Neutrophil (primary cell): Measurements from ENCODE around the gene HS1BP3.

Source experiments
- H3K27ac ChIP-seq: fragments of 200-600 bp; sonication (generic); 2 replicates; pipeline ENCODE4 v1.5.1; 2016; ENCODE audit warnings: mild to moderate bottlenecking, moderate library complexity
- H3K27me3 ChIP-seq: fragments of 200-600 bp; sonication (generic); 2 replicates; pipeline ENCODE4 v1.6.0; 2016; ENCODE audit warnings: mild to moderate bottlenecking
- H3K36me3 ChIP-seq: fragments of 200-600 bp; sonication (generic); 2 replicates; pipeline ENCODE4 v1.5.1; 2017
- H3K4me1 ChIP-seq, 2 experiments: fragments of 200-600 bp in 1 of 2; sonication (generic) in 1 of 2; 1 replicate in 1 of 2; 2 replicates in 1 of 2; pipeline versions ENCODE4 v1.5.1 to v1.6.1; 2013 to 2016; ENCODE audit warnings: low read depth in 1 of 2, low read length in 1 of 2, mild to moderate bottlenecking in 1 of 2, moderate library complexity in 1 of 2; ENCODE audit not compliant: control insufficient read depth in 1 of 2, insufficient read depth in 1 of 2
- H3K4me3 ChIP-seq, 2 experiments: fragments of 200-600 bp in 1 of 2; sonication (generic) in 1 of 2; 1 replicate in 1 of 2; 2 replicates in 1 of 2; pipeline ENCODE4 v1.5.1; 2013 to 2016; ENCODE audit warnings: low read depth in 1 of 2, low read length in 1 of 2, mild to moderate bottlenecking in 1 of 2, moderate library complexity in 1 of 2
- H3K9me3 ChIP-seq: fragments of 200-600 bp; sonication (generic); 2 replicates; pipeline ENCODE4 v1.5.1; 2016
- CTCF ChIP-seq: fragments of 200-600 bp; sonication (generic); IDR thresholded peaks from 2 replicates; pipeline ENCODE4 v1.5.1; 2016; ENCODE audit warnings: antibody characterized with exemption

The HS1BP3 gene

DNA sequence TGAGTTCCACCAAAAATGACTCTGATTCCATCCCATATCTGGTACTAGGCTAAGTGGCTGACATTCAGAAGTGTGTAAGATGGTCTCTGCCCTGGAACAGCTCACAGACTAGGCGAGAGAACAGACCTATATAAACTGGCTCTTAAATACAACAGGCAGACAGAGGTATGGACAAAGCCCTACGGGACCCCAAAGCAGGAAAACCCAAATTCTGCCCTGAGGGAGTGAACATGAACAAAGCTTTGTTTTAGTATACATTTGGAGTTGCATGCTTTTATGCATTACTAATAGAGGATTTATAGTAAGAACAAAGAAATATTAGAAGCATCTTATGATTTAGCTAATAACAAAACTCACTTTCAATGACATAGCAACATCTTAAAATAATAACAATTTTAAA, 41.2 kb upstream of the HS1BP3 start:
- Histone ChIP-seq H3K4me3 (no peak overlapping the region), H3K27me3 (no peaks in the 10 kb centered on the region), H3K9me3 (no peaks in the 10 kb centered on the region), H3K27ac (no peak overlapping the region), H3K36me3 (no peaks in the 10 kb centered on the region), H3K4me1 (no peaks in the 10 kb centered on the region)
- no peak for TF ChIP-seq CTCF

- no peak overlapping the region for H3K27ac ChIP-seq
- no peaks in the 10 kb centered on the region for H3K4me1 ChIP-seq
- H3K27me3 ChIP-seq: no peaks in the 10 kb centered on the region
- H3K9me3 ChIP-seq: no peaks in the 10 kb centered on the region
- no peak for TF ChIP-seq CTCF
- H3K36me3 ChIP-seq: no peaks in the 10 kb centered on the region
- no peak overlapping the region for H3K4me3 ChIP-seq
Observed at GRCh38 chr2:20691076-20691734, 40.3 kb upstream of the HS1BP3 start.

- Histone ChIP-seq H3K4me3 (no peak overlapping the region), H3K9me3 (no peaks in the 10 kb centered on the region), H3K4me1 (no peaks in the 10 kb centered on the region), H3K27ac (no peak overlapping the region), H3K27me3 (no peaks in the 10 kb centered on the region), H3K36me3 (no peaks in the 10 kb centered on the region)
- no peak for TF ChIP-seq CTCF
Observed at GRCh38 chr2:20689428-20690264, 38.7 kb upstream of the HS1BP3 start.

- Histone ChIP-seq H3K36me3 (no peaks in the 10 kb centered on the region), H3K27me3 (no peaks in the 10 kb centered on the region), H3K27ac (no peak overlapping the region), H3K4me3 (no peak overlapping the region), H3K9me3 (no peaks in the 10 kb centered on the region), H3K4me1 (no peaks in the 10 kb centered on the region)
- TF ChIP-seq CTCF: no peak
Observed at GRCh38 chr2:20687260-20687832, 36.4 kb upstream of the HS1BP3 start.

- Histone ChIP-seq H3K9me3 (no peaks in the 10 kb centered on the region), H3K27me3 (no peaks in the 10 kb centered on the region), H3K36me3 (no peaks in the 10 kb centered on the region), H3K4me3 (no peak overlapping the region), H3K27ac (no peak overlapping the region), H3K4me1 (no peaks in the 10 kb centered on the region)
- no peak for TF ChIP-seq CTCF
Observed at GRCh38 chr2:20684581-20685063, 33.7 kb upstream of the HS1BP3 start.
